PC-9 (cell line): ENCODE results near the gene JADE2. TPM values are rescaled to one million over a fixed set of nuclear protein-coding genes. Genes with fewer than 3 reads are reported as not detected.

Experiments used
- BruUV-seq: library from RNA; stranded (reverse); fragments of 400-500 nt; replicated peaks from 2 replicates; lab custom pipeline; 2021; lab: Mats Ljungman, UMichigan
- CTCF ChIA-PET: fragments of 300-600 bp; sonication (Branson Sonifier 250); formaldehyde crosslinking; loops from one replicate; lab custom pipeline; 2022; ENCODE audit warnings: antibody characterized with exemption; lab: Charles Lee
- POLR2A ChIA-PET: fragments of 300-600 bp; sonication (Branson Sonifier 250); formaldehyde crosslinking; loops from one replicate; lab custom pipeline; 2022; ENCODE audit warnings: antibody characterized with exemption; ENCODE audit not compliant: unreplicated experiment; lab: Charles Lee
- DNase-seq, 2 experiments: peaks; one replicate each; pipeline versions ENCODE4 v3.0.0 to v3.0.0-alpha.2; 2015 to 2022; ENCODE audit warnings: mixed read lengths in 1 of 2
- H2AFZ ChIP-seq: fragments of 200-600 bp; sonication (generic); 2 replicates; pipeline ENCODE4 v1.8.1; 2017; ENCODE audit warnings: antibody characterized with exemption
- H3F3A ChIP-seq: fragments of 200-600 bp; sonication (generic); 2 replicates; pipeline ENCODE4 v1.8.1; 2017; ENCODE audit warnings: antibody characterized with exemption, mild to moderate bottlenecking, low read depth; ENCODE audit not compliant: insufficient read depth
- H3K27ac ChIP-seq: fragments of 200-600 bp; sonication (generic); 2 replicates; pipeline ENCODE4 v1.6.1; 2016; ENCODE audit warnings: mixed run types
- H3K27me3 ChIP-seq: fragments of 200-600 bp; sonication (generic); 2 replicates; pipeline ENCODE4 v1.6.1; 2016; ENCODE audit warnings: low read depth, mixed run types; ENCODE audit not compliant: insufficient read depth
- H3K36me3 ChIP-seq: fragments of 200-600 bp; sonication (generic); 2 replicates; pipeline ENCODE4 v1.6.1; 2016; ENCODE audit warnings: low read depth, mixed run types
- H3K4me1 ChIP-seq: fragments of 200-600 bp; sonication (generic); replicated peaks from 2 replicates; pipeline ENCODE4 v1.6.1; 2016; ENCODE audit warnings: mixed run types; ENCODE audit not compliant: insufficient read depth
- H3K4me2 ChIP-seq: fragments of 200-600 bp; sonication (generic); 2 replicates; pipeline ENCODE4 v1.6.1; 2017; ENCODE audit warnings: mixed run types
- H3K4me3 ChIP-seq: fragments of 200-600 bp; sonication (generic); 2 replicates; pipeline ENCODE4 v1.6.1; 2016; ENCODE audit warnings: mixed run types
- H3K79me2 ChIP-seq: fragments of 200-600 bp; sonication (generic); 2 replicates; pipeline ENCODE4 v1.6.1; 2017; ENCODE audit warnings: low read depth, mixed run types
- H3K9me2 ChIP-seq: fragments of 200-600 bp; sonication (generic); 2 replicates; pipeline ENCODE4 v1.8.1; 2017; ENCODE audit warnings: mild to moderate bottlenecking; ENCODE audit not compliant: insufficient read depth
- H3K9me3 ChIP-seq: fragments of 200-600 bp; sonication (generic); 2 replicates; pipeline ENCODE4 v1.8.1; 2016; ENCODE audit warnings: low read depth; ENCODE audit not compliant: insufficient read depth
- H4K20me1 ChIP-seq: fragments of 200-600 bp; sonication (generic); 2 replicates; pipeline ENCODE4 v1.8.1; 2017; ENCODE audit not compliant: insufficient read depth
- EZH2 ChIP-seq: fragments of 200-600 bp; sonication (generic); IDR thresholded peaks from 2 replicates; pipeline ENCODE4 v1.8.0; 2017; ENCODE audit warnings: antibody characterized with exemption, low read depth
- intact Hi-C: fragments of 100-400 bp; cut with micrococcal nuclease; formaldehyde crosslinking; loops from one replicate; pipeline ENCODE4 v1.10.0; 2022; ENCODE audit not compliant: unreplicated experiment
- total RNA-seq: library from RNA; stranded (reverse); gene quantifications from 2 replicates; pipeline ENCODE4 v1.2.3, GENCODE V29; 2021
- TF ChIP-seq, protein P1 (sequence below): fragments of 200-600 bp; sonication (generic); conservative IDR thresholded peaks from 2 replicates; pipeline ENCODE4 v1.6.1; 2017; ENCODE audit warnings: mixed run types, antibody characterized with exemption, mild to moderate bottlenecking, moderate library complexity

Gene JADE2
- total RNA-seq, 1 experiment from 2014 or later, result 82.1 TPM

DNA sequence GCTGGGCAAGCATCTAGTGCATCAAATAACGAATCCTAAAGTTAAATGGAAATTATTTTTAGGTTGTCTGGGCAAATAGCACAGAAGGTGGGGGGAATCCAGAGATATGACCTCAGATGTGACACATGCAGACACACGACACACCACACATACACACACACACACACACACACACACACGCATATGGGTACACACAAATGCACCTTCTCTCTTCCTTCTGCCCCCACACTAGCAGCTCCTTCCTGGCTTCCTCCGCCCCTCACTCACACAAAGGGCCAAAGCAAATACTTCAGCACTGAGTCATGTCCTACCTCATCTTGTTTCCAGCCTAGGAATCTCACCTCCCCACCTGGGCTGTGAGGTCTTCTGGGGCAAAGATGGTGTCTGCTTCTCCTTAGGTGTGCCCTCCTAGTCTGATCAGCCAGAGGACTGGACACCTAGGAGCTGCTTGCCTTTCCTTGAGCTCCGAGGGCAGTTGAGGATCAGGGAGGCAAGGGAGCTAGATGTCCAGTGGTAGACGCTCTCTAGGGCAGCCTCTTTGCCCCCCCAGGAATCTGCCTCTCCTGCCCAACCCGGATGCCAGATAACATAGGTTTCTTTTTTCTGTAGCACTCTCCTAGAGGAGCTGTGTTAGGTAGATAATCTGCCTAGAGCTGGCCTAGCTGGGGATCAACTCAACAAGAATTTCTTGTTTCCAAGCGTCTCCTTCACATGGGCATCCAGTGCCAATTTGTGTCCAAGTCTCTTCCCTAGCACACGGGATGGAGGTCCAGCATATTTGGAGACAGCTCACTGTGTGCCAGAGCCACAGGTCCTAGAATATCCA lies 14.3 kb upstream of the JADE2 start:
- H3K9me2 ChIP-seq, result no peaks in the 10 kb centered on the region
- H3K4me1 ChIP-seq, result peaks cover 72% of the 10 kb centered on the region
- H2AFZ ChIP-seq, result peak overlapping the region; percentile 72
- ChIA-PET CTCF (interaction anchor here (0.5 to 2.5 kb wide), 4 partner anchors 8 to 51 kb away, joined by 3 to 7 read pairs (median 5); no protein-coding TSS in a partner anchor), POLR2A (interaction anchor here (0.6 to 1.4 kb wide), 6 partner anchors 8 to 139 kb away, joined by 4 to 22 read pairs (median 8); partner anchors contain the start of gene UBE2B)
- peaks cover 19% of the 10 kb centered on the region; the same call in 1 of the 2 replicates for H3K79me2 ChIP-seq
- H3K27ac ChIP-seq, result peak overlapping the region; percentile 92
- H3K36me3 ChIP-seq, result no peaks in the 10 kb centered on the region
- H3K4me3 ChIP-seq, result peak overlapping the region; percentile 7; the same call in 1 of the 2 replicates
- DNase-seq, result peak; percentile 82 to 90
- TF ChIP-seq, protein P1, sequence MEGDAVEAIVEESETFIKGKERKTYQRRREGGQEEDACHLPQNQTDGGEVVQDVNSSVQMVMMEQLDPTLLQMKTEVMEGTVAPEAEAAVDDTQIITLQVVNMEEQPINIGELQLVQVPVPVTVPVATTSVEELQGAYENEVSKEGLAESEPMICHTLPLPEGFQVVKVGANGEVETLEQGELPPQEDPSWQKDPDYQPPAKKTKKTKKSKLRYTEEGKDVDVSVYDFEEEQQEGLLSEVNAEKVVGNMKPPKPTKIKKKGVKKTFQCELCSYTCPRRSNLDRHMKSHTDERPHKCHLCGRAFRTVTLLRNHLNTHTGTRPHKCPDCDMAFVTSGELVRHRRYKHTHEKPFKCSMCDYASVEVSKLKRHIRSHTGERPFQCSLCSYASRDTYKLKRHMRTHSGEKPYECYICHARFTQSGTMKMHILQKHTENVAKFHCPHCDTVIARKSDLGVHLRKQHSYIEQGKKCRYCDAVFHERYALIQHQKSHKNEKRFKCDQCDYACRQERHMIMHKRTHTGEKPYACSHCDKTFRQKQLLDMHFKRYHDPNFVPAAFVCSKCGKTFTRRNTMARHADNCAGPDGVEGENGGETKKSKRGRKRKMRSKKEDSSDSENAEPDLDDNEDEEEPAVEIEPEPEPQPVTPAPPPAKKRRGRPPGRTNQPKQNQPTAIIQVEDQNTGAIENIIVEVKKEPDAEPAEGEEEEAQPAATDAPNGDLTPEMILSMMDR, result no peak
- no peak for TF ChIP-seq EZH2
- peak overlapping the region; percentile 73 for H3K4me2 ChIP-seq
- H3K27me3 ChIP-seq, result no peaks in the 10 kb centered on the region
- intact Hi-C loops, result loop anchor here (1.0 to 5.0 kb wide), 3 partner anchors 13 to 139 kb away; partner anchors contain the start of gene UBE2B
- H3K9me3 ChIP-seq, result no peaks in the 10 kb centered on the region
- H3F3A ChIP-seq, result peaks cover 64% of the 10 kb centered on the region
- TSS peak; percentile 57 for BruUV-seq
- no peaks in the 10 kb centered on the region for H4K20me1 ChIP-seq

DNA sequence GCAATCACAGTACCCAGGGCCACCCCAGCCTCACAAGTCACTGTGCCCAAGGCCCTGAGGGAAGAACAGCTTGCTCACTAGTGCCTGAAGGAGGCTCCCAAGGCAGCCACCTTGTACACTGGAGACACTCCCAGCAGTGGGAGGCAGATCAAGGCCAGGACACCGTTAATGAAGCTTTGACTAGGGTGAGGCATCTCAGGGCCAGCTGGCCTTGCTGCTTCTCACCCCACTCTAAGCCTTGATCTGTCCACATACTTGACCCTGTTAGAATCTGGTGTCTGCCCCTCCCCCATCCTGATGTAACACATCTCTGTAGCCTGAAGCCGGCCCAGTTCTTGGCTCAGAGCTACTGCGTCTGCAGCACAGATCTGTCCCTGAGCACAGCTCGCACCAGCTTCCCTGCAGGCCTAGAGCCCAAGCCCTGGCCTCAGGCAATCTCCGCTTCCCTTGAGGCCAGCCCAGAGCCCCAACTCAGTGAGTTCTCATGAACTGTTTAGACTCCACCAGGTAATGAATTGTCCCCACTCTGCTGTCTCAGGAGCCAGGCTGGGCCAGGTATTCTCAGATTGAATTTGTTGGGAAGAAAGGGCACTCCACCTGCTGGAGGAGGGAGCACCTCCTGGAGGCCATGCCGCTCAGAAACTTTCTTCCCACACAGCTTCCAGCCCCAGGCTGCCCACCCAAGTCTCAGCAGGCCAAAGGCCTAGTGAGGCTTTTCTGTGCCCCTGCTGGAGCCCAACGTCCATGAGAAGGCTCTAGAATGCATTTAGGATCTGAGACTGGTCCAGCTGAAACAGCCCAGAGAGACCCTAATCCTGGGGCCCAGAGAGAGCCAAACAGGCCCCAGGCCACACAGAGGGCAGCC lies 13.4 kb upstream of the JADE2 start:
- H4K20me1 ChIP-seq, result no peaks in the 10 kb centered on the region
- H3K4me2 ChIP-seq, result peak overlapping the region; percentile 73
- H2AFZ ChIP-seq, result peak overlapping the region; percentile 72
- H3K36me3 ChIP-seq, result no peaks in the 10 kb centered on the region
- no peaks in the 10 kb centered on the region for H3K9me3 ChIP-seq
- ChIA-PET CTCF (interaction anchor here (0.6 to 2.5 kb wide), 6 partner anchors 9 to 141 kb away, joined by 3 to 6 read pairs (median 4); no protein-coding TSS in a partner anchor), POLR2A (interaction anchor here (0.6 to 1.4 kb wide), 6 partner anchors 9 to 140 kb away, joined by 3 to 11 read pairs (median 5); partner anchors contain the start of gene UBE2B)
- H3K27me3 ChIP-seq, result no peaks in the 10 kb centered on the region
- peak; percentile 73 for DNase-seq
- peaks cover 58% of the 10 kb centered on the region for H3F3A ChIP-seq
- peaks cover 19% of the 10 kb centered on the region; the same call in 1 of the 2 replicates for H3K79me2 ChIP-seq
- H3K9me2 ChIP-seq, result no peaks in the 10 kb centered on the region
- TF ChIP-seq EZH2, result no peak
- TF ChIP-seq, protein P1, result peak; percentile 67
- H3K4me1 ChIP-seq, result peaks cover 64% of the 10 kb centered on the region
- intact Hi-C loops, result loop anchor here (1.0 to 5.0 kb wide), 6 partner anchors 12 to 209 kb away; partner anchors contain the start of genes CDKN2AIPNL and UBE2B
- peak overlapping the region; percentile 43; the same call in 1 of the 2 replicates for H3K4me3 ChIP-seq
- BruUV-seq, result no TSS peak
- peak overlapping the region; percentile 92 for H3K27ac ChIP-seq
